Measurements from ENCODE around the gene LAMA2. TPM values are rescaled to one million over a fixed set of nuclear protein-coding genes. Genes with fewer than 3 reads are reported as not detected.

LAMA2 gene
- total and polyA plus RNA-seq, 2 experiments from 2014 or later, result 11.1 to 57.5 TPM

- H3K27me3 ChIP-seq, result no peaks in the 10 kb centered on the region
- no peak overlapping the region for H3K4me2 ChIP-seq
- DNase-seq (ENCODE audit: low spot score), result no peak
- 48% methylated on average over 2 of the region's 2 CpGs for WGBS (ENCODE audit: low lambda C conversion rate, missing lambda C conversion rate)
- H3K9me2 ChIP-seq (replicated peaks; ENCODE audit: insufficient read depth), result no peaks in the 10 kb centered on the region
- no peak overlapping the region for H3K27ac ChIP-seq
- no peak for TF ChIP-seq CTCF (IDR thresholded peaks at IDR 0.05; ENCODE audit: poor library complexity)
- no peak for TF ChIP-seq EZH2phosphoT487 (IDR thresholded peaks at IDR 0.05; ENCODE audit: low read depth, severe bottlenecking, unreplicated experiment)
- no peak for TF ChIP-seq EZH2 (IDR thresholded peaks at IDR 0.05; ENCODE audit: borderline replicate concordance)
- H3K79me2 ChIP-seq, result no peaks in the 10 kb centered on the region
- H3K36me3 ChIP-seq (replicated peaks; ENCODE audit: insufficient read depth, low read depth), result no peaks in the 10 kb centered on the region
- H3K9me3 ChIP-seq (ENCODE audit: low read depth), result no peaks in the 10 kb centered on the region
- H3K4me3 ChIP-seq, result no peak overlapping the region
- H4K20me1 ChIP-seq (ENCODE audit: insufficient read depth, poor library complexity, severe bottlenecking), result no peaks in the 10 kb centered on the region
- peaks cover 6% of the 10 kb centered on the region for H3K4me1 ChIP-seq (ENCODE audit: insufficient read depth)
- no peak overlapping the region for H2AFZ ChIP-seq
Measured at GRCh38 chr6:129191235-129191634, 308.3 kb downstream of the LAMA2 start.

GRCh38 chr6:129192458-129192989 lies 309.6 kb downstream of the LAMA2 start:
- no peaks in the 10 kb centered on the region for H3K27me3 ChIP-seq
- no peaks in the 10 kb centered on the region for H4K20me1 ChIP-seq (ENCODE audit: insufficient read depth, poor library complexity, severe bottlenecking)
- peaks cover 6% of the 10 kb centered on the region for H3K4me1 ChIP-seq (ENCODE audit: insufficient read depth)
- 94% methylated on average over 14 of the region's 14 CpGs for WGBS (ENCODE audit: low lambda C conversion rate, missing lambda C conversion rate)
- no peak overlapping the region for H2AFZ ChIP-seq
- H3K4me2 ChIP-seq, result no peak overlapping the region
- no peaks in the 10 kb centered on the region for H3K9me3 ChIP-seq (ENCODE audit: low read depth)
- DNase-seq (ENCODE audit: low spot score), result no peak
- TF ChIP-seq EZH2 (IDR thresholded peaks at IDR 0.05; ENCODE audit: borderline replicate concordance), result no peak
- no peak for TF ChIP-seq CTCF (IDR thresholded peaks at IDR 0.05; ENCODE audit: poor library complexity)
- no peak overlapping the region for H3K27ac ChIP-seq
- H3K79me2 ChIP-seq, result no peaks in the 10 kb centered on the region
- H3K36me3 ChIP-seq (replicated peaks; ENCODE audit: insufficient read depth, low read depth), result no peaks in the 10 kb centered on the region
- H3K4me3 ChIP-seq, result no peak overlapping the region
- H3K9me2 ChIP-seq (replicated peaks; ENCODE audit: insufficient read depth), result no peaks in the 10 kb centered on the region

- Histone ChIP-seq H3K9me2 (replicated peaks; ENCODE audit: insufficient read depth) (no peaks in the 10 kb centered on the region), H2AFZ (no peak overlapping the region), H3K9me3 (ENCODE audit: low read depth) (no peaks in the 10 kb centered on the region), H3K4me1 (ENCODE audit: insufficient read depth) (no peaks in the 10 kb centered on the region), H4K20me1 (ENCODE audit: insufficient read depth, poor library complexity, severe bottlenecking) (no peaks in the 10 kb centered on the region), H3K4me2 (no peak overlapping the region), H3K36me3 (replicated peaks; ENCODE audit: insufficient read depth, low read depth) (no peaks in the 10 kb centered on the region), H3K79me2 (no peaks in the 10 kb centered on the region), H3K27me3 (no peaks in the 10 kb centered on the region), H3K4me3 (no peak overlapping the region), H3K27ac (no peak overlapping the region)
- TF ChIP-seq EZH2phosphoT487 (IDR thresholded peaks at IDR 0.05; ENCODE audit: low read depth, severe bottlenecking, unreplicated experiment) (no peak), EZH2 (IDR thresholded peaks at IDR 0.05; ENCODE audit: borderline replicate concordance) (no peak), CTCF (IDR thresholded peaks at IDR 0.05; ENCODE audit: poor library complexity) (no peak)
- no peak for DNase-seq (ENCODE audit: low spot score)
- WGBS (ENCODE audit: low lambda C conversion rate, missing lambda C conversion rate), result 95% methylated on average over 7 of the region's 7 CpGs
Measured at GRCh38 chr6:129194306-129194941, 311.5 kb downstream of the LAMA2 start.
